Limb (tissue), 2 donors: ENCODE results near the gene WNT3A.
"Not testable (repeated sequence)": the region's sequence is repeated elsewhere in the genome, so short reads cannot be mapped to it uniquely, and the experiment has no call there.

Experiments
- DNase-seq, 2 donors: peaks; one replicate each; pipeline ENCODE4 v3.0.0-alpha.2; 2016; ENCODE audit errors: extremely low spot score in 2 of 2

The WNT3A gene, protein sequence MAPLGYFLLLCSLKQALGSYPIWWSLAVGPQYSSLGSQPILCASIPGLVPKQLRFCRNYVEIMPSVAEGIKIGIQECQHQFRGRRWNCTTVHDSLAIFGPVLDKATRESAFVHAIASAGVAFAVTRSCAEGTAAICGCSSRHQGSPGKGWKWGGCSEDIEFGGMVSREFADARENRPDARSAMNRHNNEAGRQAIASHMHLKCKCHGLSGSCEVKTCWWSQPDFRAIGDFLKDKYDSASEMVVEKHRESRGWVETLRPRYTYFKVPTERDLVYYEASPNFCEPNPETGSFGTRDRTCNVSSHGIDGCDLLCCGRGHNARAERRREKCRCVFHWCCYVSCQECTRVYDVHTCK

DNA sequence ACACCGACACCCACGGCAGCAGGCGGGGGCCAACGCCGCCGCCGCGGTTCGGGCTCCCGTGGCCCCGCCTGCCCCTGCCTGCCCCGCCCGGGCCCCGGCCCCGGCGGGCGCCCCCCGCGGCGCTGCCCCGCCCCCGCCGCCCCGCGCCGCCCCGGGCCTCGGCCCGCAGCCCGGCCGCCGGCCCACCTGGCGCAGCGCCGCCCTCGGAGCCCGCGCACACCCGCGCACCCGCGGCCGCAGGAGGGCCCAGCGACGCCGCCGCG, at the start of gene WNT3A:
Gene WNT3A (plus strand): TSS at position 213 of the 263 bp plus-strand sequence. CDS start 131 bp downstream, outside the sequence.
- no peak for DNase-seq

DNA sequence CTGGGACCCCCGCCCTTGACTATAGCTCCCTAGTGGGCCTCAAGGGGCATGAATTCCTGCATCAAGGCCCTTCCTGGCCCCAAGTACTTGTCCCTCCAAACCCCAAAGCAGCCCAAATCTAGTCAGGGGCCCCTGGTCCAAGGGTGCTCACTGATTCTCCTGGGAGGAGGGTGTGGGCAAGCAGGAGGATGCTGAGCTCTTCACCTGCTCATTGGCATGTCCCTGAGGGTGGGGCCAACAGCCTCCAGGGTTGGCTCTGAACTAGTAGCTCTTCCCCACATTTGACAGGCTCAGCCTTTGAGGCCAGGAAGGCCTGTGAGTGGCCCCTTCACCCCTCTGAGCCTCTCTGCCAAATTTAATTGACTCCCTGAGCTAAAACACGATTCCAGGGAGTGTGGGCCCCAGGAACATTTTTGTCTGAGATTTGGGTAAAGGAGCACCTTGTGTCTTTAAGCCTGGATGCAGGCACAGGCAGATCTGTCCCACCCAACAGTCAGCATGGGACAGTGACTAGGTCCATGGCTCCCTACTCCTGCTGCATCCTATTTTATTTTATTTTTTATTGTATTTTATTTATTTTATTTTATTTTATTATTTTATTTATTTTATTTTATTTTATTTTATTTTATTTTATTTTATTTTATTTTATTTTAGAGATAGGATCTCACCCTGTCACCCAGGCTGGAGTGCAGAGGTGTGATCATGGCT, 48.0 kb upstream of the WNT3A start:
- DNase-seq, result no peak

DNA sequence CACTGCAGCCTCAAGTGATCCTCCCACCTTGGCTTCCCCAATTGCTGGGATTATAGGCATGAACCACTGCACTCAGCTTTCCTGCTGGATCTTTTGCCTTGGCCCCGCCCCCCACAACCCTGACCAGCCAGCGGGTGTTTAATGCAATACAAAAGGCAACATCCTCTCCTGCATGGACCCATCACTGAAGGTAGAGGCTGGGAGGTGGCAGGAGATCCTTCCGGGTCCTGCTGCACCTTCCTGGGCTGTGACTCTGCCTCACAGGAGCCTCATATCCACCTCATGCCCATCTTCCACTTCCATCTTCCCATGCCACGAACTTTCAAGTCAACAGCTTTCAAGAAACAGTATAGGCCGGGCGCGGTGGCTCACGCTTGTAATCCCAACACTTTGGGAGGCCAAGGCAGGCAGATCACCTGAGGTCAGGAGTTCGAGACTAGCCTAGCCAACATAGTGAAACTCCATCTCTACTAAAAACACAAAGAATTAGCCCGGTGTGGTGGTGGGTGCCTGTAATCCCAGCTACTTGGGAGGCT, 47.4 kb upstream of the WNT3A start:
- no peak for DNase-seq

DNA sequence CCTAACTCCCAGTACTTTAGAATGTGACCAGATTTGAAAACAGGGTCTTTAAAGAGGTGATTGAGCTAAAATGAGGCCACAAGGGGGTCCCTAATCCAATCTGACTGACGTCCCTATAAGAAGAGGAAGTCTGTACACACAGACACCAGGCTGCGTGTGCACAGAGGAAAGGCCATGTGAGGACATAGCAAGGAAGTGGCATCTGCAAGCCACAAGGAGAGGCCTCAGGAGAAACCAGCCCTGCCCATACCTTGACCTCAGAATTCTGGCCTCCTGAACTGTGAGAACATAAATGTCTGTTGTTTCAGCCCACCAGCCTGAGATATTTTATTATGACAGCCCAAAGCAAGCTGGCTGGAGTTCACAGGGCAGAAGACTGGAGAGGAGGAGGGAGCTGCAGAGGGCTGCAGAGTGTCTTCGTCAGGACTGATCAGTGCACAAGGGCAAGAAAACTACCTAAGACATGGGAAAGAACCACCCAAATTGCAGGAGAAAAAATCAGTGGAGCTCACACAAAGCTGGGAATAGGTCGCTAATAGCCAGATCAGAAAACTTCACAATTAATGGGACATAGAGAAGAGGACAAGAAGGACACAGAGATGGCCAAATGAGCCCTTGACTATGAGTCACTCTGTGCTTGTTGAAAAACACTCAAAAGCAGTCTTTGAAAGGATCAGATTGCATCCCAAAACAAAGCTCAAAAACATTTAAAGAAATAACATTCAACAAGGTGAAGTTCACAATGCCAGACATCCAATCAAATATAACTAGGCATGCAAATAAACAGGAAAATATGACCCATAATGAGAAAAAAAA, 44.9 kb upstream of the WNT3A start:
- no peak for DNase-seq

DNA sequence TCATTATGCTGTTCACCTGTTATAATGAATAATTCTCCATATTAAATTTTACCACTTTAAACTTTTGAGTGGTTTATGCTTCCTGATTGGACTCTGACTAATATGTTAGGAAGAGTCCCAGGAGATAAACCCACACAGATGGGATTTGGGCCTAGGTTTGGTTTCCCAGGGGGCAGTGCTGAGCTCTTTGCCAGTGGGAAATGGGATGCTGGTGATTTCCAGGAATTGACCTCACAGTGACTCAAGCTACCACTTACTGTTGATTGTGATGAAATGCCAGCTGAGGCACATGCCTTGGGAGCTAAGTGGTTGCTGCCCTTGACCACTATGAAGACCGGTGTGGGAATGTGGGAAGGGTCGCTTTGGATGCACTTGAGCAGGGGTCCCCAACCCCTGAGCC, 40.1 kb upstream of the WNT3A start:
- not testable (repeated sequence) for DNase-seq

DNA sequence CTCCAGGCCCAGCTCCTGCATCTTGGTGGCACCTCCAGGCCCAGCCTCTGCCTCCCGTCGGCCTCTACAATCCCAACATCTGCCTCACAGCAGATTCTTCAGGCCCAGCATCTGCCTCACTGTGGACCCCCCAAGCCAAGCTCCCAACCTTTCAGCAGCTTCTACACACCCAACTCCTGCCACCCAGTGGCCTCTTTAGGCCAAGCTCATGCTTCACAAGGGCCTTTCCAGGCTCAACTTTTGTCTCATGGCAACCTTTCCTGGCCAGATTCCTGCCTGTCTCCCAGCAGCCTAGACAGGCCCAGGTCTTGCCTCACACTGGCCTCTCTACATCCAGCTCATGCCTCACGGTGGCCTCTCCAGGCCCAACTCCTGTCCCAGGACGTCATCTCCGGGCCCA, 39.0 kb upstream of the WNT3A start:
- not testable (repeated sequence) for DNase-seq

DNA sequence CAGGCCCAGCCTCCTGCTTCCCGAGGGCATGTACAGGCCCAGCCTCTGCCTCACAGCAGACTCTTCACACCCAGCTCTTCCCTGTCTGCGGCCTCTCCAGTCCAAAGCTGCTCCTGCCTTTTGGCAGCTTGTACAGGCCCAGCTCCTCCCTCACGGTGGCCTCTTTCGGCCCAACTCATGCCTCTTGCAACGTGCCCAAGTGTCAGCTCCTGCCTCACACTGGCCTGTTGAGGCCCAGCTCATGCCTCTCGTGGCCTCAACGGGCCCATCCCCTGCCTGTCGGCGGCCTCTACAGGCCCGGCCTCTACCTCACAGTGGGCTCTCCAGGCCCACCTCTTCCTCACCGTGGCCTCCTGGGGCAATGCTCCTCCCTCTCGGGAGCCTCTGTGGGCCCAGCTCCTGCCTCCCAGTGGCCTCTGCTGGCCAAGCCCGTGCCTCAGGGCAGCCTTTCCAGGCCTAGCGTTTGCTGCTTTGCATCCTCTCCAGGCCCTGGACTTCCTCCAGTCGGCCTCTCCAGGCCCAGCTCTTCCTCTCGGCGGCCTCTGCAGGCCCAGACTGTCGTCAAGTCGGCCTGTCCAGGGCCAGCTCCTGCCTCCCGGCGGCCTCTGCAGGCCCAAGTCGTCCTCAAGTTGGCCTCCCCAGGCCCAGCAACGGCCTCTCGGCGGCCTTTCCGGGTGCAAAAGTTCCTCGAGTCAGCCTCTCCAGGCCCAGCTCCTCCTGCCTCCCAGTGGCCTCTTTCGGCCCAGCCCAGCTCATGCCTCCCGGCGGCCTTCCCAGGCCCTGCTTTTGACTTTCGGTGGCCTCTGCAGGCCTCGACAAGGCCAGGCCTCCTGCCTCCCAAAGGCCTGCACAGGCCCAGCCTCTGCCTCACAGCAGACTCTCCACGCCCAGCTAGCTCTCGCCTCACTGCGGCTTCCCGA, 36.5 kb upstream of the WNT3A start:
- DNase-seq, result not testable (repeated sequence)

DNA sequence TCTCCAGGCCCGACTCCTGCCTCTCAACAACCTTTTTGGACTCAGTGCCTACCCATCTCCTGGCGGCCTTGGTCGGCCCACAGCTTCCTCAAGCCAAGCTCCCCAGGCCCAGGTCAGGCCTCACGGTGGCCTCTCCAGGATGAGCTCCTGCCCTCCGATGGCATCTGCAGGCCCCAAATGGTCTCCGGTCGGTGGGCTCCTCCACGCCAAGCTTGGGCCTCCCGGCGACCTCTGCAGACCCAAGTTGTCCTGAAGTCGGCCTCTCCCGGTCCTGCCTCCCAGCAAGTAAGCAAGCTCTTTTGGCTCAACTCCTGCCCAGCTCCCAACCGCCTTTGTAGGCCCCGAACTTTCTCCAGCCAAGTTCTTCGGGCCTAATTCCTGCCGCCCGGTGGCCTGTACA, 35.6 kb upstream of the WNT3A start:
- not testable (repeated sequence) for DNase-seq

DNA sequence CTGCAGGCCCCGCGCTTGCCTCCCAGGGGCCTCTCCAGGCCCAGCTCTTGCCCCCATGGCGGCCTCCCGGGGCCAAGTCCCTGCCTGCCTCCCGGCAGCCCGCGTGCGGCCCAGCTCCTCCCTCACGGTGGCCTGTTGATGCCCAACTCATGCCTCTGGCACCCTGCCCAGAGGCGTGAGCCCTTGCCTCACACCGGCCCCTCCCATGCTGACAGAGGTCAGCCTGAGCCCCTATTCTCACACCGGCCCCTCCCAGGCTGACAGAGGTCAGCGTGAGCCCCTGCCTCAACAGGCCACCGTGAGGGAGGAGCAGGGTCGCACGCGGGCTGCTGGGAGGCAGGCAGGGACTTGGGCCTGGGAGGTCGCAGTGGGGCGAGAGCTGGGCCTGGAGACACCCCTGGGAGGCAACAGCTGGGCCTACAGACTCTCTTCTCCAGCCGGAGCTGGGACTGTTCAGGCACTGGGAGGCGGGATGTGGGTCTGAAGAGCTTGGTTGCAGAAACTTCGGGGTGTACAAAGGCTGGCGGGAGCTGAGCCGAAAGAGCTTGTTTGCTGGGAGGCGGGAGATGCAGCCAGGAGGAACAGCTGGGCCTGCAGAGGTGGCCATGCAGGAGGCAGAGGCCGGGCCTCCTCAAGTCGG, 35.0 kb upstream of the WNT3A start:
- DNase-seq, result not testable (repeated sequence)

DNA sequence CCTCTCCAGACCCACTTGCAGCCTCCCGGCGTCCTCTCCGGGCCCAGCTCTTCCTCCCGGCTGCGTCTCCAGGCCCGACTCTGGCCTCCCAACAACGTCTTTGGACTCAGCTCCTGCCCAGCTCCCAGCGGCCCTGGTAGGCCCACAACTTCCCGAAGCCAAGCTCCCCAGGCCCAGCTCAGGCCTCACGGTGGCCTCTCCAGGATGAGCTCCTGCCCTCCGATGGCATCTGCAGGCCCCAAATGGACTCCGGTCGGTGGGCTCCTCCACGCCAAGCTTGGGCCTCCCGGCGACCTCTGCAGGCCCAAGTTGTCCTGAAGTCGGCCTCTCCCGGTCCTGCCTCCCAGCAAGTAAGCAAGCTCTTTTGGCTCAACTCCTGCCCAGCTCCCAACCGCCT, 34.5 kb upstream of the WNT3A start:
- not testable (repeated sequence) for DNase-seq

DNA sequence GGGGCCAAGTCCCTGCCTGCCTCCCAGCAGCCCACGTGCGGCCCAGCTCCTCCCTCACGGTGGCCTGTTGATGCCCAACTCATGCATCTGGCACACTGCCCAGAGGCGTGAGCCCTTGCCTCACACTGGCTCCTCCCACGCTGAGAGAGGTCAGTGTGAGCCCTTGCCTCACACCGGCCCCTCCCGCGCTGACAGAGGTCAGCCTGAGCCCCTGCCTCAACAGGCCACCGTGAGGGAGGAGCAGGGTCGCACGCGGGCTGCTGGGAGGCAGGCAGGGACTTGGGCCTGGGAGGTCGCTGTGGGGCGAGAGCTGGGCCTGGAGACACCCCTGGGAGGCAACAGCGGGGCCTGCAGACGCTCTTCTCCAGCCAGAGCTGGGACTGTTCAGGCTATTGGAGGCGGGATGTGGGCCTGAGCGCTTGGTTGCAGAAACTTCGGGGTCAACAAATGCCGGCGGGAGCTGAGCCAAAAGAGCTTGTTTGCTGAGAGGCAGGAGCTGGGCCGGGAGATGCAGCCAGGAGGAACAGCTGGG, 33.9 kb upstream of the WNT3A start:
- not testable (repeated sequence) for DNase-seq

DNA sequence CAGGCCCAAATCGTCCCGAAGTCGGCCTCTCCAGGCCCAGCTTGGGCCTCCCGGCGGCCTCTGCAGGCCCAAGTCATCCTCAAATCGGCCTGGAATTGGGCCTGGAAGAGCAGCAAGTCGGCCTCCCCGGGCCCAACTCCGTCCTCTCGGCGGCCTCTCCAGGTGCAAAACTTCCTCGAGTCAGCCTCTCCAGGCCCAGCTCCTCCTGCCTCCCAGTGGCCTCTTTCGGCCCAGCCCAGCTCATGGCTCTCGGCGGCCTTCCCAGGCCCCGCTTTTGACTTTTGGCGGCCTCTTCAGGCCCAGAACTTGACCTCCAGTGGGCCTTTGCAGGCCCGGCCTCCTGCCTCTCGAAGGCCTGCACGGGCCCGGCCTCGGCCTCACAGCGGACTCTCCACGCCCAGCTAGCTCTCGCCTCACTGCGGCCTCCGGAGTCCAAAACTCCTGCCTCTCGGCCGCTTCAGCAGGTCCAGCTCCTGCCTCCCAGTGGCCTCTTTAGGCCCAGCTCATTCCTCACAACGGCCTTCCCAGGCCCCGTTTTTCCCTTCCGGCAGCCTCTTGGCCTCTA, 33.0 kb upstream of the WNT3A start:
- DNase-seq, result not testable (repeated sequence)

DNA sequence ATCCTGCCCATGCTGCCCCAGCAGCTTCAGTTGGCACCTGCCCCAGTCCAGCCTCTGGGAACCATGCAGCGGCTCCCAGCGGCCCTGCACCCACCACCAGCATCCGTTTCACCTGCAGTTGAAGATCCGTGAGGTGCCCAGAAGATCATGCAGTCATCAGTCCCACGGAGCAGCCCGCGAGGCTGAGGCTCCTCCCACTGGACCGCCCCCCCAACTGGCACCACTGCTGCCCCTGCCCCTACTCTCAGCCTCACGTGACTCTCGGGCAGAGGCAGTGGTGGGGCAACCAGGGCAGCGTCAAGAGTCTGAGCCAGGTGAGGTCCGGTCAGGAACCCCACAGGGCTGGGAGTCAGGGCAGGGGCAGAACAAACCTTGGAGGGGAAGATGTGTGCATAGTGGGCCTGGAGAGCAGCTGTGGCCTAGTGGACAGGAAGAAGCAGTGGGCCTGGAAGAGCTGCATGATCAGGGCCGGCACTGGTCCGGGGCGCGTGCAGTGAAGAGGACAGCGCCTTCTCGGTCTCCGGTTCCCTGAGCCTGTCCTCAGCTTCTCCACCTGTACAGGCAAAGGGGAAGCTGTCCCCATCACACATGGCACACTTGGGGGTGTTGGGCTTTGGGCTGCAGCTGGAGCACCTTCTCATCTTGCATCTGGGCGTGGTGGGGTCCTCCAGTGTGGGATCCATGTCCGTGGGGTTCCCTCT, 31.1 kb upstream of the WNT3A start:
- not testable (repeated sequence) for DNase-seq

DNA sequence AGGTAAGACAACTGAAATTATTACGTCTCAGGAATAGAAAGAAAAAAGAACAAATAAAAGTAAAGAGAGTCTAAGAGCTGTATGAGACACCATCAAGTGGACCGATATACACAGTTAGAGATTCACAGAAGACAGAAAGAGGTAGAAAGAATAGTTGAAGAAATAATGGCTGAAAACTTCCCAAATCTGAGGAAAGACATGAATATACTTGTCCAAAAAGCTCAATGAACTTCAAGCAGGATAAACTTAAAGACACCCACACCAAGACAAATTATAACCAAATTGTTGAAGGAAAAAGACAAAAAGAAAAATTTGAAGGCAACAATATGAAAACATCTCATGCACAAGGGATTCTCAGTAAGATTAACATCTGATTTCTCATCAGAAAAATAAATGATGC, 19.6 kb upstream of the WNT3A start:
- no peak for DNase-seq

DNA sequence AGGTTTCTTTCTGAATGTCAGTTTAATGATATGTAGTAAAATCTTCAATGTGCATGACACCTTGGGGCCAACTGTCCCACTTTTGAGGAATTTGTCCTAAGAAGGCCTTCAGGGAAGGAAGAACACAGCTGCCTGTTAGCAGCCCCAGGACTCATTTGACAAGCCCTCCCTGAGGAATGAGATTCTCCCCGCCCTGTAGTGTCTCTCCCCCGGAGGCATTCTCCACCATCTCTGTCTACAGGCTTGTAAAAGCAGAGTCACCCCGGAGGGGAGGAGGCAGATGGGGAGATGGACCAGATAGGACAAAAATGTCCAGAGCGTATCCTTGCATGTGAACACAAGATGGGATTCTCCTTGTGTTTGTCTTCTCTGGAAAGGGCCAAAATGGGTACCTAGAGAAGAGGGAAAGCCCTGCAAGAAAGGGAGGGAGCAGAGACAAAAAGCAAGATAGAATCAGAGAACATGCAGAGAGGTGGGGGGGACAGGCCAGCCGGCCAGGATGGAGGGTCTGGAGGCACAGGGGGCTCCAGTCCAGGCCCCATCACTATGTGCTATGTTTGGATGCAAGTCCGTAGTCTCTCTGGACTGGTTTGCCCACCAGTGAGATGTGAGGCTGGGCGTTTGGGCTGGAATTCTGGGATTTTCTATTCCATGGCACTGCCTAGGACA, 12.0 kb upstream of the WNT3A start:
- DNase-seq, result no peak

DNA sequence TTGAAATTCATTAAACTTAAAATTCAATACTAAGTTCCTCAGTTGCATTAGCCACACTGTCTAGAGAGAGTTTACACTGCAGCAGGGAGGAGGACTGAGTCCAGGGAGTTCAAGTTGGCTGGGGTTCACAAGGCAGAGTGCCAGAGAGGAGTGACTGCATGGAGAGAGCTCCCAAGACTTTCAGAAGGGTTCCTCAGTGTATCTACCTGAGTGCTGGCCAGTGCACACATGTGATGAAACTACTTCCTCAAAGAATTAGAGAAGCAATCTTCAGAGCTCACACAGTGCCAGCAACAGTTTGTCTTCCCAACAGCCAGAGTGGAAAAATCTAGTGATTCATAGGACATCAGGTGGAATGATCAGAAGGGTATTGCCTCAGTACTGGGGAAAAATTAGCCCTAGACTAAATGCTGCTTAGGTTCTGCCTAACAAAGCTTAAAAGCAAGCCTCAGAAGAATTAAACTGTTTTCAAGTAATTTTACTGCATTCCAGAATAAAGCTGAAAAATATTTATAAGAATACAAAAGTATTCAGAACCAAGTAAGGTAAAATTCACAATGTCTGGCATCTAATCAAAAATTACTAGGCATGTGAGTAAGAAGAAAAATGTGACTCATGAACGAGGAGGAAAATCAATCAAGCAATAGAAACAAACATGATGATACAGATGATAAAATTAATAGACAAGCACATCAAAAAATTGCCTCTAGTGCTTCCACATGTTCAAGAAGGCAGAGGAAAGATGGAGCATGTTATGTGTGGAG, 10.4 kb upstream of the WNT3A start:
- DNase-seq, result no peak

DNA sequence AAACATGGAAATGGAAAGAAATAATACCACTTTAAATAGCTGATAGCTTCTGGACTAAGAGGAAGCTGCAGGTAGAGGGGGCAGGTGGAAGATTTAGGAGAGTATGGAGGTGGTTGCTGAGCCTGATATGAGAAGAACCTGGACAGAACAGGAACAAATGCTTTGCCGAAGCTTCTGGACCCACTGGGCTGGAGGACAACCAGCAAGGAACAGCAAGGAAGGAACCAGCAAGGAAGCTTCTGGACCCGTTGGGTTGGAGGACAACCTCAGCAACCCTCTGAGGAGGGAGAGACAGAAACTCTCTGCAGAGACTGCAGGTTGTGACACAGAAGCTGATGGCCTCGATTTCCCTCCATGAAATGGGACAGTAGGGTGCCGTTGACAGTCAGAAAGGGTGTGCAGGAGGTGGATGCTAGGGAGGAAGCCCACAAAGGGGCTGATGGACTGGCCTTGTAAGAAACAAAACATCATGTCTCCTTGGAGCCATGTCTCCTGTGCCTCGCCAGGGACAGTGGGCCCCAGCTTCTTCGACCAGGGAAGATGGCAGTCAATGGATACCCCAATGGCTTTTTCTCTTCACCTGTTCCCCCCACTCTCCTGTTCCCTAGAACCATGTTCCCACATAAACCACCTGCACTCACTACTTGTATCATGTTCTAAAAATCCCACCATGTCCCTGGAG, 8.3 kb upstream of the WNT3A start:
- DNase-seq, result no peak
